ENCODE data around the gene SECISBP2.
A peak's percentile ranks its signal among the peaks of the same experiment; 100 is the strongest.
"Not testable (repeated sequence)": the region's sequence is repeated elsewhere in the genome, so short reads cannot be mapped to it uniquely, and the experiment has no call there.

The SECISBP2 gene, protein sequence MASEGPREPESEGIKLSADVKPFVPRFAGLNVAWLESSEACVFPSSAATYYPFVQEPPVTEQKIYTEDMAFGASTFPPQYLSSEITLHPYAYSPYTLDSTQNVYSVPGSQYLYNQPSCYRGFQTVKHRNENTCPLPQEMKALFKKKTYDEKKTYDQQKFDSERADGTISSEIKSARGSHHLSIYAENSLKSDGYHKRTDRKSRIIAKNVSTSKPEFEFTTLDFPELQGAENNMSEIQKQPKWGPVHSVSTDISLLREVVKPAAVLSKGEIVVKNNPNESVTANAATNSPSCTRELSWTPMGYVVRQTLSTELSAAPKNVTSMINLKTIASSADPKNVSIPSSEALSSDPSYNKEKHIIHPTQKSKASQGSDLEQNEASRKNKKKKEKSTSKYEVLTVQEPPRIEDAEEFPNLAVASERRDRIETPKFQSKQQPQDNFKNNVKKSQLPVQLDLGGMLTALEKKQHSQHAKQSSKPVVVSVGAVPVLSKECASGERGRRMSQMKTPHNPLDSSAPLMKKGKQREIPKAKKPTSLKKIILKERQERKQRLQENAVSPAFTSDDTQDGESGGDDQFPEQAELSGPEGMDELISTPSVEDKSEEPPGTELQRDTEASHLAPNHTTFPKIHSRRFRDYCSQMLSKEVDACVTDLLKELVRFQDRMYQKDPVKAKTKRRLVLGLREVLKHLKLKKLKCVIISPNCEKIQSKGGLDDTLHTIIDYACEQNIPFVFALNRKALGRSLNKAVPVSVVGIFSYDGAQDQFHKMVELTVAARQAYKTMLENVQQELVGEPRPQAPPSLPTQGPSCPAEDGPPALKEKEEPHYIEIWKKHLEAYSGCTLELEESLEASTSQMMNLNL

GRCh38 chr9:89318123-89319014 is at the start of gene SECISBP2:
SECISBP2 (plus strand) TSS chr9:89318500; CDS start chr9:89318577, 77 bp downstream.
- peak; percentile 92 for DNase-seq

GRCh38 chr9:89273528-89274279 is 44.6 kb upstream of the SECISBP2 start:
- DNase-seq = no peak

GRCh38 chr9:89274838-89275237 is 43.5 kb upstream of the SECISBP2 start:
- no peak for DNase-seq

- DNase-seq = not testable (repeated sequence)
Measured at GRCh38 chr9:89276040-89276439, 42.3 kb upstream of the SECISBP2 start.

DNA sequence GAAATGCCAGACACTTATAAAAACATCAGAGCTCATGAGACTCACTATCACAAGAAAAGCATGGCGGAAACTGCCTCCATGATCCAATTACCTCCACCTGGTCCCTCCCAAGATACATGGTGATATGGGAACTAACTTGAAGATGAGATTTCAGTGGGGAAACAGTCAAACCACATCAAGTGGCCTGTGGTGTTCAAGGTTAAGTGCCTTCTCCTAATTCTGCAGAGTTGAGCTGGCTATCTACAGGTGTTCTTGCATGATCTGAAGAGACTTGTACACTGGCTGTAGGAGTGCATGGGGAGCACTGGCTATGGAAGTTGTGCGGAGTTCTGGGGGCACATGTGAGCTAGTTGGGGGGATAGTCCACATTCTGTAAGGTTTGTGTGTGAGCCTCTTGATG is 41.3 kb upstream of the SECISBP2 start:
- no peak for DNase-seq

GRCh38 chr9:89277454-89277853 is 40.8 kb upstream of the SECISBP2 start:
- DNase-seq = no peak

DNA sequence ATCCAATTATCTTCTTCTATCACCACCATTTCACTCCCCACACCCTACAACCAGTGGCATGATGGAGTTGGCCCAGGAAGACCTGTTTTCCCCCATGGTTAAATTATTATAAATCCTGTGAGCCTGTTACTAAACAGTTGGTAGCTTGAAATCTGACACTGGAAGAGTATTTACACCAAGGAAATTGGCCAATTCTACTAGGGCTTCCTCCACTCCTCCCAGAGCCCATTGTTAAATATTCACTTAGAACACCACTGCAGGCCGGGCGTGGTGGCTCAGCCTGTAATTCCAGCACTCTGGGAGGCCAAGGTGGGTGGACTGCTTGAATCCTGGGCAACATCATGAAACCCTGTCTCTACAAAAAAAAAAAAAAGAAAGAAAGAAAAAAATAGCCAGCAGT is 39.7 kb upstream of the SECISBP2 start:
- no peak for DNase-seq

DNA sequence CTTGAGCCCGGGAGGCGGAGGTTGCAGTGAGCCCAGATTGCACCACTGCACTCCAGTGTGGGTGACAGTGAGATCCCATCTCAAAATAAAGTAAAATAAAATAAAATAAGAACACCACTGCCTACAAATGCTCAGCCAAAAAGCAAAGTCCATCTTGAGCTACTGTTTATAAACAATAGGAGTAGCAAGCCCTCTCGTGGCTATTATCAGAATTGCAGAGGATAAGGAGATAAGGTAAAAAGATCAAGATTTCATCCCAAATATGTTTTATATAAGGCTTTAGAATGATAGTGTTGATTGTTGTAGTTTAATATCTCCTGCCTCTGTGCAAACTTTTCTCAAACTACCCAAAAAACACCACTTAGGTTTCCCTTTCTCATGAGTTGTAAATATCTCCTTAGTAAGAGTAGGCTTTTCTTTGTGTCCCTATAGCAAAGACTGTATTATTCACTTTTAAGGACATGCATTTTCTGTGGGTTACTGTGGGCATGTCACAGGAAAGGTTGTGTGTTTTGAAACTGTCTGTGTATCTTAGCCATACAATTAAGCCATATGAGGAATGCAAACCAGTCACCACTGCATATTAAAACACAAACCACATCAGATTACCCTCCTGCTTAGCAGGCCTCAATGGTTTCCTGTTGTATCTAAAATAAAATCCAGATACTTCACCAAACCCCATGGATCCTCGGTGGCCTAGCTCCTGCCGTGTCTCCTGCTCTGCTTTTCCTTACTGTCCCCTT is 39.1 kb upstream of the SECISBP2 start:
- no peak for DNase-seq

GRCh38 chr9:89281106-89281505 is 37.2 kb upstream of the SECISBP2 start:
- DNase-seq = no peak

DNA sequence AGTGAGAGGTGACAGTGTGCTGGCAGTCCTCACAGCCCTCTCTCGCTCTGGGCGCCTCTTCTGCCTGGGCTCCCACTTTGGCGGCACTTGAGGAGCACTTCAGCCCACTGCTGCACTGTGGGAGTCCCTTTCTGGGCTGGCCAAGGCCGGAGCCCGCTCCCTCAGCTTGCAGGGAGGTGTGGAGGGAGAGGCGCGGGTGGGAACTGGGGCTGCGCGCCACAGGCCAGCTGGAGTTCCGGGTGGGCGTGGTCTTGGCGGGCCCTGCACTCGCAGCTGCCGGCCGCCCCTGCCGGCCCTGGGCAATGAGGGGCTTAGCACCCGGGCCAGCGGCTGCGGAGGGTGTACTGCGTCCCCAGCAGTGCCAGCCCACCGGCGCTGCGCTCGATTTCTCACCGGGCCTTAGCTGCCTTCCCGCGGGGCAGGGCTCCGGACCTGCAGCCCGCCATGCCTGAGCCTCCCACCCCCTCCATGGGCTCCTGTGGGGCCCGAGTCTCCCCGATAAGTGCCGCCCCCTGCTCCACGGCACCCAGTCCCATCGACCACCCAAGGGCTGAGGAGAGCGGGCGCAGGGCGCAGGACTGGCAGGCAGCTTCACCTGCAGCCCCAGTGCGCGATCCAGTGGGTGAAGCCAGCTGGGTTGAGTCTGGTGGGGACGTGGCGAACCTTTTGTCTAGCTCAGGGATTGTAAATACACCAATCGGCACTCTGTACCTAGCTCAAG is 35.9 kb upstream of the SECISBP2 start:
- not testable (repeated sequence) for DNase-seq

DNA sequence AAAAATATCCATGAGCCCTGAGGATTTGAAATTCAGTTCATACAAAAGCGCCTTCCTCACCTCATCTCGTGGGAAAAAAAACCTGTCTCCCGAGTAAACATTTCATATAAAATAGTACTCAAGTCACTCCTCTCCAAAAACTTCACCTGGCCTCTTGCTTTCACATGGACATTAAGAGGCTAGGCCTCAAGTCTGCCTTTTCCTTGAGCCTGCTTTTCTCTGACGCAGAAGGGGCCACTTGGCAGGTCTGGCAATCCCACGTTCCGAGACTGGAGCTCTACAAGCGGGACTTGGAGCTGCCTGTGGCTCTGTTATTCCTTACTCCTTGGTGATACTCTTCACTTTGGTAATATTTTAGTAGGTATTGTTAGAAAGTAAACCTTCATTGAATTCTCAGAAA is 34.2 kb upstream of the SECISBP2 start:
- DNase-seq = no peak

GRCh38 chr9:89291741-89292140 is 26.6 kb upstream of the SECISBP2 start:
- DNase-seq = no peak

DNA sequence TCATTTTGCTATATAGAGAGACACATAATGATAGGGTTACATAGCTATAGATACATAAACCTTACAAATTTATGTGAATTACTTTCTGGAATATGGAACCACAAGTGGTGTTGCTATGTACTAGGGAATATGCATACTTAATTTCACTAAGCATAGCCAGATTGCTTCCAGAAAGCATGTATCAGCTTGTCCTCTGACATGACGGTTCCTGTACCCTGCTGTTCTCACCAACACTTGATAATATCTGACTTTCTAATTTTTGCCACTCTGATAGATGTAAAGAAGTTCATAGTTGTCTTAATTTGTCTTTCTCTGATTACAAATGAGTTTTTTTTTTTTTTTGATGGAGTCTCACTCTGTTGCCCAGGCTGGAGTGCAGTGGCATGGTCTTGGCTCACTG is 25.3 kb upstream of the SECISBP2 start:
- DNase-seq = no peak

- DNase-seq = no peak
Measured at GRCh38 chr9:89295400-89295799, 22.9 kb upstream of the SECISBP2 start.

DNA sequence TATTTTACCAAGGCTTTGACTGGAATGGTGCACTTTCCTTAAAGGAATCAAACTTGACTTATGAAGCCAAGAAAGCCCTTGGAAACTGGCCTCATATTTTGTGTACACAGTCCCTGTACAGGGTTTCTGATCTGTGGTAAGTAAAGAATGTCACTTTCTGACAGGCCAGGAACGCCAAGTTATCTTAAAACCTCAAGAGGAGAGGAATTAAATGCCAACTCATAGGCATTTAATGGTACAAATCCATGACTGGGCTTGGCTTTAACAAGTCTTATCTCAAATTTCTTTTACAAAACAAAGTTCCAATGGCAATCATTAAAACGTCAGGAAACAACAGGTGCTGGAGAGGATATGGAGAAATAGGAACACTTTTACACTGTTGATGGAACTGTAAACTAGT is 16.3 kb upstream of the SECISBP2 start:
- DNase-seq = not testable (repeated sequence)

DNA sequence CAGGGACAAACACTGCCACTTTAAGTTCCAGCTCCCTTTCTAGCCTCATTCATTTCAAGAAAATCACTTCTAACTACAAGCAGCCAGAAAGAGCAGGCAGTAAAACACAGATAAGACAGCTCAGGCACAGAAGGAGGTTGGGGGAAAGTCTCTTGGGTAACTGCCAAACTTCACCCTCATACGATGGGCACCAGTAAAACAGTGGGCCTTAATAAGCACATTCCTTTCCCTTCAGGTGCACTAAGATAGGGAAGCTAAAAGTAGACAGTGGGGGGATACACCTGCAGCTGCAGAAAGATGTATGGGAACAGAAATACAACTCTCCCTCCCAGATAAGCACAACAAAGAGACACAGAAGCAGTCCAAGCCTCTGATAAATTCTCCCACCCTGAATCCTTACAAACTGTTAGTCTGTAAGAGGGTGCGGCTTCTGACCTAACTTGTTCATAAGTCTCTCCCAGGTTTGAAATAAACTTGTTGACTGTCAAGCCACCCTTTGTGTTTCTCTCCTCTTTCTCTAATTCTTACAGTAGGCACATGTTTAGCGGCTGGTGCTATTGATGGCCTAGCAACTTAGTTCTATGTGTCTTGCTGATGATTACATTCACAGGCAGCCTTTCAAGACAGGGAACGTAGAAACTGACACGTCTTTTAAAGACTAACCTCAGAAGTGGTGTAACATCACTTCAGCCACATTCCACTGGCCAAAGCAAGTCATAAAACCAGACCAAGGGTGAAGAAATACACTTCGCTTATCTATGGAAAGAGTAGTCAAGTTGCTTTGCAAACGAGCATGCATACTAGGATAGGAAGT is 14.1 kb upstream of the SECISBP2 start:
- no peak for DNase-seq

DNA sequence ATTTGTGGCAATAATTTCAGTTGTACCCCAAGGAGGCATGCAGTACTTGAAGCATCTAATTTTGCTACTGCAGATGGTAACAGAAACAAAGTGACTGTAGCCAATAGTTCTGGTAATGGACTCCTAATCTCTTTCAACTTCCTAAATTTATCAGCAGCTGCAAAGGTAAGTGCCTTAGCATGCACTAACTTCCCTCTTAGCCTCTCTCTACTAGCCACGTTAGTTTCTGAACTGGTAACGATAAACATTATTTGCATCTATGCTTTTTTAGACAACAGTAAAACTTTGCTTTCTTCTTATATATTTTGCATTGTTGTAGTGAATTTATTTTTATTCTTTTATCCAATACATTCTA is 13.5 kb upstream of the SECISBP2 start:
- DNase-seq = no peak

DNA sequence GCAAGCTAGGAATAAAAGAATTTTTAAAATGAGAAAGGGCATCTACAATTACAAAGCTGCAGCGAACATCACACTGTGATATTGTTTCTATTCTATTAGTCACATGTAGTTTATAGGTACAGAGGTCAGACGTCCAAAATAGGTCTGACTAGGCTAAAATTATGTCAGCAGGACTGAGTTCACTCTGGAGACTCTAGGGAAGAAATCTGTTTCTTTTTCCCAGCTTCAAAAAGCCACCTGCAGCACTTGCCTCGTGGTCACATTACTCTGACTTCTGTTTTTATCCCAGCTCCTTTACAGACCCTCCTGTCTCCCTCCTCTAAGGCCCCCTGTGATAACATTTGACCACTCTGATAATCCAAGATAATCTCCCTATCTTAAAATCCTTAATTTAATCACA is 12.4 kb upstream of the SECISBP2 start:
- DNase-seq = no peak

GRCh38 chr9:89309166-89309565 is 9.1 kb upstream of the SECISBP2 start:
- no peak for DNase-seq
